HG02885 (cell line): ENCODE results near the gene TMEM63A.
"Not testable (repeated sequence)": the region's sequence is repeated elsewhere in the genome, so short reads cannot be mapped to it uniquely, and the experiment has no call there.

Experiments
- ATAC-seq: cut with Tn5 transposase; IDR thresholded peaks from one replicate; pipeline ENCODE4 v1.9.1; 2021; ENCODE audit warnings: mild to moderate bottlenecking; ENCODE audit not compliant: unreplicated experiment, poor library complexity

TMEM63A gene

DNA sequence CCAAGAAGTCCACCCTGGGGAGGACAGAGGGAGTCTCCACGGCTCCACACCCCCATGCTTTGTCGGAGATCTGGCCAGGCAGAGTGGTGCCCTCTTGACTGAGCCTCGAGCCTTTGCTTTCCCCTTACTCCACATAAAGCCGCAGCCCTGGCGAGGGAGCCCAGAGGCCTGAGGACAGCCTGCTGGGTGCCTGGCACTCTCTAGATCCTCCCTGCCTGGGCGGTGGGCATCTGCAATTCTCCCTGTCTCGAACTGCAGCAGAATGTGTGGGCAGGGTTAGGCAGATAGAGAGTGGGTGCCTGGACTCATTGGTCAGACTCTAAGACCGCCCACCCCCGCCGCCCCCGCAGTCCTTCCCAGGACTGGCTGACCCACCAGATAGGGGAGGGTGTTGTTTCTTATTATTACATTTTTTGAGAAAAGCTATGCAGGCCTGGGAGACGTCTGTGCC, 58.3 kb downstream of the TMEM63A start:
- no peak for ATAC-seq

DNA sequence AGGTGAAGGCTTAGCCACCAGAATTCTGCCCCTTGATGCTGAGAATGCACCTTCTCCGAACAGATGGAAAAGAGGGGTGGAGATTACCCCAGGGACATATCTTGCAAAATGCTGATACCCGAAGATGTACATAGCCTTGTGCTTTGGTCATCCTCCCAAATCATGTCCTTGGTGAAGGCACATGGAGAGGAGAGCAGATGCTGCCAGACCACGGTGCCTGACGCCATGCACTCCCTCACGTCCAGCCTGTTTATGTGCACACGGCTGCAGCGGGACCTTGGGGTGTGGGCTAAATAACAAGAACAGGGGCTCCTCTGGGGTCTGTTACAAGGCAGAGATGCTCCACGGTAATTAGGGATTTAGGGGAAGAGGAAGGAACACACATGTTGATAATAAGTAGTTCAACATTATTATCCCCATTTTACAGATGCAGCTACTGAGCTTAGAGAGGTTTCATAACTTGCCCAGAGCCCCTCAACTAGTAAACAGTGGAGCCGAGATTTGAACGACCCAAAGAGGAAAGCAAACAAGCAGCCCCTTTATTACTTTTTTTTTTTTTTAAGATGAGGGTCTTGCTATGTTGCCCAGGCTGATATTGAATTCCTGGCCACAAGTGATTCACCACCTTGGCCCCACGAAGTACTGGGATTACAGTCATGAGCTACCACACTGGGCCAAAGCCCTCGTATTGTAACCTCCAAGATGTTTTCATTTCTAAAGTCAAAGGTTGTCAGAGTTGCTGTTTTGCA, 59.4 kb downstream of the TMEM63A start:
- no peak for ATAC-seq

DNA sequence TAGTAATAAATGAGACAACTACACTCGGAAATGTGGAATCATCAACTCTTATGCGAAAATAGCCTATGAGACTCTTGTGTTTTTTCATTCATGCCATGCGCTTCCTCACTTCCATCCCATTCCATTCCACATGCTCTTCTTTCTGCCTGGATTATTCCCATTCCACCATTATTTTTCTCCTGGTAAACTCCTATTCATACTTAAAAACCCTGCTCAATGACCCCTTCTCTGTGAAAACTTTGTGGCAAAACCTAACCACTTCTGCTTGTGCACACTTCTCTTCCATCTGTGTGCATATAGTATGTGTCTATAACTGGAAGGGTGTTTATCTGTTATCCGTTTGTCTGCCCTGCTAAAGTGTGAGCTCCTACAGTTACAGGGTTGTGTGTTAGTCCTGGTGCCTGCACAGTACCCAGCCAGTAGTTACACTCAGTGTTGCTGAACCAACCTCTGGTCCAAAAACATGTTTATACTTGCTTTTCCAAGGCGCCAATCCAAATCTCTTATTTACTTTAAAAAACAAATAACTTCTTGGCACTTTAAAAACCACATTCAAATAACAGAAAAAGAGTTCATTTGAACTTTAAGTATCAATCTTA, 61.6 kb downstream of the TMEM63A start:
- no peak for ATAC-seq

- no peak for ATAC-seq
These were observed 62.6 kb downstream of the TMEM63A start for GRCh38 chr1:225819346-225820192.

DNA sequence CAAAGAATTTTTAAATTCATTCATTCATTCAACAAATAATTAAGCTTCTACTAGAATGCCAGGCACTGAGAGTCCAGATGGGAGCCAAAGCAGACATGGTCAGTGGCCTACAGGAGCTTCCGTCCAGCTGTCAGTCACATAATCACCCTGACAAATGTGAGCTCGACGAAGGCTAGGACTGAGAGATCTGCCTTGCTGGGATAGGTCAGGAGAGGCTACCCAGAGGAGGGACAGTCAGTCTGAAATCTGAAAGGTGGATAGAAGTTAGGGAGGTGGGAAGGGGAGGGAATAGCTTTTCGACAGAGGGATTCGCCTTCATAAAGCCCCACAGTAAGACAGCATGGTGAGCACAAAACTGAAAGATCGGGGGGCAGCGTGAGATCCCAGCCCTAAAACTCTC, 64.0 kb downstream of the TMEM63A start:
- ATAC-seq: no peak

- no peak for ATAC-seq
These were observed 64.5 kb downstream of the TMEM63A start for GRCh38 chr1:225817611-225818061.

- ATAC-seq: no peak
These were observed 65.3 kb downstream of the TMEM63A start for GRCh38 chr1:225816643-225817538.

- no peak for ATAC-seq
These were observed 66.5 kb downstream of the TMEM63A start for GRCh38 chr1:225815526-225816178.

- ATAC-seq: not testable (repeated sequence)
These were observed 67.1 kb downstream of the TMEM63A start for GRCh38 chr1:225815090-225815489.

GRCh38 chr1:225814381-225814780, 67.8 kb downstream of the TMEM63A start:
- ATAC-seq: no peak

- ATAC-seq: no peak
These were observed 68.8 kb downstream of the TMEM63A start for GRCh38 chr1:225813214-225813964.

DNA sequence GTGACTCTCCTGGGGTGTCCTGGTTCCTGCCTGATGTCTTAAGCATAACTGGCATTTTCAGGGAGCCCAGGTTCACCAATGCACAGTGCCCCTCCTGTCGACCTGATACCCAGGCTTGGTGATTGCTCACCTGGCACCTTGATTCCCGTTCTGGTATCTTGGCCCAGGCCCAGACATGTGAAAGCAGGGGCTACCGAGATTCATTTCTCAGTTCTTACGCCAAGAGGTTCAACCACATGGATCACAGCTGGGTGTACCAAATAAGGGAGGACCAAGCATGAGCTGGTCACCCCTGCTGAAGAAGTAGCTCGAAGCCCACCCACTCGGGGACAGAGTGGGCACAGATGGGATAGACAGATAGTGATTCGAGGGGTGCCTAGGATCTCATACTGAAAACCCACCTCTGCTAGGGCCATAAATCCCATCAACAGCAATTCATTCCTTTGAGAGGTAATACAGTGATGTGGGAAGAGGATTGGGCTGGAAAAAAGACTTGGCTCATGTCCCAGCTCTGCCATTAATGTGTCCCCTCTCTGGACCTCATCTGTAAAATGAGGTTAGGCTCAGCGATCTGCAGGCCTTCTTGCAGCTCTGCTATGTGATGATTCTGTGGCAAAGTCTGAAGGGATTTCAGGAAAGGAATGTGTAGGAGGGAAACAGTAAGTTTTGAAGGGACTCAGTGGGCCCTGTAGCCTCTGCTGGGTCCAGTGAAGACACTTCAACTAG, 69.5 kb downstream of the TMEM63A start:
- ATAC-seq: no peak

GRCh38 chr1:225811622-225812487, 70.3 kb downstream of the TMEM63A start:
- ATAC-seq: no peak

- not testable (repeated sequence) for ATAC-seq
These were observed 71.3 kb downstream of the TMEM63A start for GRCh38 chr1:225810579-225811538.

- ATAC-seq: peak; percentile 97
These were observed 72.2 kb downstream of the TMEM63A start, which contains the start of gene EPHX1 for GRCh38 chr1:225809842-225810578. Gene EPHX1 (plus strand): TSS chr1:225810124. CDS start chr1:225828730, 18,606 bp downstream.
